AG08395 (cell line): Measurements from ENCODE around the gene DEF6.
"Not testable (repeated sequence)": the region's sequence is repeated elsewhere in the genome, so short reads cannot be mapped to it uniquely, and the experiment has no call there.

Experiments used
- DNase-seq: peaks from one replicate; pipeline ENCODE4 v3.0.0; 2012; ENCODE audit warnings: mixed read lengths, low spot score

The DEF6 gene

DNA sequence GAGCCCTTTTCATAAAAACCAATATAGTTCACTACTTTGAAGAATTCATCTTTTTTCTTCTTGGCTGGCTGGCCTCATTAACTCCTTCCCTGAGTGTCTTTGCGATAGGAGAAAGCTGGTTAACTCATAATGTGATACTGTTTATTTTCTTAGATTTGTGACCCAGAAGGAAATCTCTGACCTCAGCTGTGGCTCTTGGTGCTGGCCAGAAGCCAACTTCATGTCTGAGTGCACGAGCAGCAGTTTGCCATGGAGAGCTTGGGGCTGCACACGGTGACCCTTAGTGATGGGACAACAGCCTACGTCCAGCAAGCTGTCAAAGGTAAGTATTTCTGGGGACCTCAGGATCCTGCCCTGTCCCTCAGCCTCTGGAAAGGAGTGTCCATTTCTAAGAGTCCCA, 16.7 kb upstream of the DEF6 start:
- DNase-seq, result no peak

DNA sequence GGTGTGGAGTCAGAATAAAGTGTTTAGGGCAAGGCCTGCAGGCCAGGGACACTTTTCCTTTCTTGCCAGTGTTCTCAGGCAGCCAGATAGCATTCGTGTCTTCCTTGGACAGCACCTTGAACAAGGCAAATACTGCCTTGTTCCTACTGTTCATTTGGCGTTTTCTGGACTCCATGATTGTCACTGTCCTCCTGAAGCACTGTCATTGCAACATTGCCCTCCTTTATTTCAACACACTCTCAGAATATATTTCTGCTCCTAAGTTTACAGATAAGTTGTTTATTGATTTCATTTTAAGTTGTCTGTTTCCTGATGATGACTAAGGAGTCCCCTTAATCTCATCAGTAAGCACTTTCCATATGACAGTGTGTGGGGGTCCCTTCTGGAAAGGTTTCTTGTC, 15.1 kb upstream of the DEF6 start:
- no peak for DNase-seq

DNA sequence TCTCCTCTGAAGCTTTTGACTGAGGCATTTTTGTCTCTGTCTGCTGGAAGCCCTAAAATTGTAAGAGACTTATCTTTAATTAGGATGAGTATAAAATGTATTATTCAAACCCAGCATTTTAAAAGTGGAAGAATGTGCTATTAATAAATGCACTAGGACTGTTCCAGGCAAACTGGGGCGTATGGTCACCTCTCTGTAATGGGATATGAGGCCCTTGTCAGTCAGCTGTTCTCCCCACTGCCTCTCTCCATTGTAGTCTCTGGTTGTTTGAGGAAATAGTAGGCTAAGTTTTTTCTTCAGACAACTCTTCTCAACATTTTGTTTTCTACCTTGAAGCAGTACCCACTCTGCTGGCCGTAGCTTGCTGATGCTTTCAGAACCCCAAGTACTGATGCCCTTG, 14.3 kb upstream of the DEF6 start:
- no peak for DNase-seq

DNA sequence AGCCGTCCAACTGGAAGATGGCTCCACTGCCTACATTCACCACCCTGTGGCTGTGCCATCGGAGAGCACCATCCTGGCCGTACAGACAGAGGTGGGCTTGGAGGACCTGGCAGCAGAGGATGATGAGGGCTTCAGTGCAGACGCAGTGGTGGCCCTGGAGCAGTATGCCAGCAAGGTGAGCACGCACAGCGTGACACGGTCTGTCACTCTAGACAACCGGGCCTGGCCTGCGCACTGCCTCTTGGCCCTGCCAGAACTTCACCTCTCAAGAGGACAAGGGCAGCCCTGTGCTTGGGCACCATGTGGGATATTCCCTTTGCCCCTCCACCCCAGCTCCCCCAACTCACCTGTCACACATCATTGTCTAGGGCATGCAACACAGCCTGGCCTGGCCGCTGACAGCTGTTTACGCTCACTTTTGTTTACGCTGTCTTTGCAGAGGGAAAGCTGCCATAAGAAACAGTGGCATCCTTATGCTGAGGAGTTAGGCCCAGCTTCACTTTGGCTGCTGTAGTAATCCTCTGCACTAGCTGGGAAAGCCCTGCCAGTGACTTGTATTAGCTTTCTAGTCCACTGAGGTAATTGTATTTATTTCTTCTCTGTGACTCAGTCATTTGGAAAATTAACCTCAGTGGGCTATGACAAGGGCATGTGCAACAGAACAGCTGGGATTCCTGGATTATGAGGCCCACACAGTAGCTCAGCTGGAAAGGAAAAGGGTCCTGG, 9.8 kb upstream of the DEF6 start:
- no peak for DNase-seq

DNA sequence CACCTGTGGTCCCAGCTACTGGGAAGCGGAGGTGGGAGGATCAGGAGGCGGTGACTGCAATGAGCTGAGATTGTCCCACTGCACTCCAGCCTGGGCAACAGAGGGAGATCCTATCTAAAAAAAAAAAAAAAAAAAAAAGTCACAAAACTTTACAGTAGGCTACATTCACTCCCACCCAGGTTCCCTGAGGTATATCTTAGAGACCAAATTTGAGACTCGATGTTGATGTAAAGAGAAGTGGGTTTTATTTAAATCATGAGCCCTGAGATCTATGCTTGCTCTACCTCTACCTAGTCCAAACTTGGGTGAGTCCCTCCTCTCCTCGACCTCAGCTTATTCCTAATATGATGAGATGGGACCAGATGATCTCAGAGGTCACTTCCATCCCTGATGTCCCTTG, 8.8 kb upstream of the DEF6 start:
- no peak for DNase-seq

DNA sequence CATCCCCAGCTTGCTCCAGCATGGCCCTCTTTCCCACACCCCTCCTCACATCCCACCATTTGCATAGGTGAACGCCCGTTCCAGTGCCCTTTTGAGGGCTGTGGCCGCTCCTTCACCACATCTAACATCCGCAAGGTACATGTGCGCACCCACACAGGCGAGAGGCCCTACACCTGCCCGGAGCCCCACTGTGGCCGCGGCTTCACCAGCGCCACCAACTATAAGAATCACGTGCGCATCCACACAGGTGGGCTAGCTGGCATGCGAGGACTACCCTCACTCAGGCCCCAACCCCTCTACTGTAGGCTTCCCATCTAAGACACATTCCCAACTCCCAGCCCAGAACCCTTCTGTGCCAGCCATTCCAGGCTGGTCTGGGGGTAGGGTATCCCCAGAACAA, 6.1 kb upstream of the DEF6 start:
- no peak for DNase-seq

DNA sequence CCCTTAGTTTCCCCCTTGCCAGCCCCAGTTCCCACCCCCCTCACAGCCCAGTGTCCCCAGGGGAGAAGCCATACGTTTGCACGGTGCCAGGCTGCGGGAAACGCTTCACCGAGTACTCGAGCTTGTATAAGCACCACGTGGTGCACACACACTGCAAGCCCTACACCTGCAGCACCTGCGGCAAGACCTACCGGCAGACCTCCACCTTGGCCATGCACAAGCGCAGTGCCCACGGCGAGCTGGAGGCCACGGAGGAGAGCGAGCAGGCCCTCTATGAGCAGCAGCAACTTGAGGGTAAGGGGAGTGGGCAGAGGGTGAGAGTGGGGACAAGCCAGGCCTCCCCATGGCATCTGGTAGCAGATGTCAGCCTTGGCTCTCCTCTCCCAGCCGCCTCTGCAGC, 5.1 kb upstream of the DEF6 start:
- DNase-seq, result no peak

DNA sequence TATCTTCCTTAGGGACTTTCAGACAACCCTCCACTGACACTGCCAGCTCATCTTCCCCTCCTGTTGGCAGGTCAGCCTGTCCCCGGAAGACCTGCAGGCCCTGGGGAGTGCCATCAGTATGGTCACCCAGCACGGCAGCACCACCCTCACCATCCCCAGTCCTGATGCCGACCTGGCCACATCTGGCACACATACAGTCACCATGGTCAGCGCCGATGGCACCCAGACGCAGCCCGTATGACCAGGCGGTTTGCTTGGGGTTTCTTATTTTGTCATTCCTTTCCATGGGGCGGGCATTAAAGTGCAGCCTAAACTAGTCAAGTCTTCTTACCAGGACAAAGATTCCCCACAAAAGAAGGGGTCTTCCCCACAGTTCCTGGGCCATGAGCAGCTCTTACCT, 3.9 kb upstream of the DEF6 start:
- DNase-seq, result no peak

DNA sequence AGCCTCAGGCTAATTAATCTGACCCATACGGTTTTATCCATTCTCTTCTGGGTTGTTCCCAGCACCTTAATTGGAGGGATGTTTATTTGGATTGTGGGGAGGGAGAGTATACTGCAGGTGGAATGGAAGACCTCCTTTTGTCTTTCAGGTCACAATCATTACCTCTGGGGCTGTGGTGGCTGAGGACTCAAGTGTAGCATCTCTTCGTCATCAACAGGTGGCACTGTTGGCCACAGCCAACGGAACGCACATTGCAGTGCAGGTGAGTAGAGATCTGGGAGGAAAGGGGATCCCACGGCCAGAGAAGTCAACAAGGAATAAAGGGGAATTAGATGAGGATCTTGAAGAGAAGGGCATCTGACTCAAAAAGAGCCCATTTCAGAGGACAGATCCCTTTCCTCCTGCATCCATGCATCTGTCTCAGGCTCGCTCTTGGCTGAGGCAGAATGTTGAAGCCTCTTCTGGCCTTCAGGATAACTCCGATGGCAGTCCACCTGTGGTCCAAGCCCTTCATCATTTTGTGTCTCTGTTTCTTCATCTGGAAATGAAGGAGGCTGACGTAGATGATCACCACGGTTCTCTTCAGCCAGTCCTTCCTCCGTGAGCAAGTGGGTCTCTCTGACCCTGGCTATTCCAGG, 3.2 kb upstream of the DEF6 start:
- peak; percentile 60 for DNase-seq

DNA sequence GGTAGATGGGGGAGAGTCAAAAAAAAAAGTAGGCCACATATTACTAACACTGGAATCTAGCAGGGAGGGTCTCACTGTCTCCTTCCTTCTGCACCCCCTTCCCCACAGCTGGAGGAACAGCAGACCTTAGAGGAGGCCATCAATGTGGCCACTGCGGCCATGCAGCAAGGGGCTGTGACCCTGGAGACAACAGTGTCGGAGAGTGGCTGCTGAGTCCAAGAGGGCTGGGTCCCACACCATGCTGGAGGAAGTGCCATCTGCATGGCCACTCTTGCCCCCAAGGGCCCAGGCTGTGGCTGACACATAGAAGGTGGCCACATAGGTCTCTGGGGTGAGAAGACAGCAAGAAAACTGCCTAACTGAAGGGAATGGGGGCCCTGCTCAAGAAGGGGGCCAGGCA, 2.6 kb upstream of the DEF6 start:
- no peak for DNase-seq

DNA sequence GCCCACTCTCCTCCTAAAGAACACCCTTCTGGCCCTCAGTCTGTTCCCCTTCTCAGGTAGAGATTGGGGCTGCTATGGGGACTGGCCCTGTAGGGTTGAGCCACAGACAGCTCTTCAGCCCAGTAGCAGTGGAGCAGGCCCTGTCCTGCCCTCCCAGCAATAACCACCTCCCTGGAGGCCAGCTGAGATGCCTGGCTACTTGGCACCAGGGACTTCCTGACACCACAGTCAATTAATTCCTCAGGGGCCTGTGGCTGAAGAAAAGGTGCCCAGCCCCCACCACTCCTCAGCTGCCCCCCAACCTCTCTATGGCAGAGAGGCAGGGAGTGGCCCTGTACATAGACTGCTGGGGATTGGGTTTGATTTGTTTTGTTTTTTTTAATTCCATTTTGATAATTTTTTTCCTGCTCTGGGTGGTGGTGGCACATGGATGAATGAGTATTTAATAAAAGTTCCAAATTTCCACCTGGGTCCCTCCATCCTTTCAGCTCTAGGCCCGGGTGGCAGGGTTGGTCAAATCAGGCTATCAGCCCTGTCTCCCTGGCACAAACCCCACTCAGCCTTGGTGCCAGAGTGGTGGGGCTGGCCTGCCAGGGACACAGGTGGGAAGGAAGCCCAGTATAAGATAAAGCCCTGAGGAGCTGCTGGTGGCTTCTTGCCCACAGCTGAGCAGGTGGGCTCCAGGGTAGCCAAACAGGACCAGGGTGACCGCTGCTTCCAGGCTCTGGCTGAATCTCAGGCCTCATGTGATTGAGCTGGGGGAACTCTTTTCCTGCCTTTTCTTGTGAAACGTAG, 1.9 kb upstream of the DEF6 start:
- no peak for DNase-seq

DNA sequence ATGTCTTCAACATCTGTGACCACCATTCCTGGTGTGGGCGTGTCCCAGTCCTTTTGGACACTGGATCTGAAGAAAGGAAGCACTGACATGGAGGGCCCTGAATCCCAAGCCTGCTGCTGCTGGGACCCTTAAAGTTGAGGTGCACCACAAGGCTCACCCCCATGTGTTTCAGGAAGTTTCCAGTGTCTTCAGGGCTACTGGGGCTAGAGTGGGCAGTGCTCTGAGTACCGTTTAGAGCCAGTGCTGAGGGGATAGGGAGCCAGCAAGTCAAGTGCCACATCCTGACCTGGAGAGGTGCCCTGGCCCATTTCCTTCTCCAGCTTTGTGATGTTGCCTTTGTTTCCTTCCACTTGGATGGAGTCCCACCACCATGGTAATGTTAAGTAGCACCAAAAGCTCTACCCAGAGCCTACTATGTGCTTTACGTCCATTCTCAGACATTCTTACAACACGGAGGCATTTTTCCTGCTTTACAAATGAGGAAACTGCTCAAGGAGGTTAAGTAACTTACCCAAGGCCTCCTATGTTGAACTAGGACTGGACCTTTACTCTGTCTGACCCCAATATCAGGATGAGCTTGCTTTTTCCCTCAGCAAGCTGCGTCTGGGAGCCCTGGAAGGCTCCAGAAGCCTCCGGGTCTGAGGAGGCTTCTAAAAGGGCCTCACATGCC, 552 bp upstream of the DEF6 start:
- no peak for DNase-seq

DNA sequence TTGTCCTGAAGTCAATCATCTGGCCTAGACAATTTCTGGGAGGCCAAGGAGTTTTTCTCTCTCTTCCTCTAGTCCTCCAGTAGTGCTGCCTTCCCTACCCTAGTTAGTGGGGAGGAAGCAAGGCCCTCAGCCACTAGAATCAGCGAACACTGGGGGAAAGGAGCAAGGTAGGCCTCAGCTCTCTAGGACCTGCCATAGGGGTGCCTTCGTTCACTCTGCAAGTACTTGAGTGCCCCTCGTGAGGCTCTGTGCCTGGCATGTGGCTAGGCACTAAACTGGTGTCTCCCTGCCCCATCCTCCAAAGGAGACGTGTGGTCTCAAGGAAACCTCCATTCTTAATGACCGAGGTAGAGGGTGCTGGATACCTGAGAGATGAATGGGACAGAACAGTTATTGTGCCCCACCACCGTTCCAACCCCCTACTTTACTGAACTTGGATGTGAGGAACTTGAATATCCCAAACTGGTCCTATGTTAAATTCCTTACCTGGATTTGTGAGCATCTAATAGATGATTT, 1.1 kb downstream of the DEF6 start:
- no peak for DNase-seq

DNA sequence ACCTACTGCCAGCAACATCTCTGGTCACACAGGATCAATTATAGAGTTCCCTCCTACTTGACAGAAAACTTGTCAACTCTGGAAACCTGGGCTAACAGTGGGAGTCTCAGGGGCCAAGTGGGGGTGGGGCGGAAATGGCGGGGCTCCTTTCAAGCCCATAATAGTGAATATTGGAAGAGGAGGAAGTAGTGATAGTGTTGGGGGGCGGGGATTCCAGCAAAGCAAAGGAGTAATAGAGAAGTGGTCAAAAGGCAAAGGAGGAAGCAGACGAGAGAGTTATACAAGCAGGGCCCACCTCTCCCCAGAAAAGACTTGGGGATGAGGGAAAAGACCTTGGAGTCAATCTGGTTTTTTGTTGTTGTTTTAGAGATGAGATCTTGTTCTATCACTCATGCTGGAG, 2.1 kb downstream of the DEF6 start:
- DNase-seq, result no peak

DNA sequence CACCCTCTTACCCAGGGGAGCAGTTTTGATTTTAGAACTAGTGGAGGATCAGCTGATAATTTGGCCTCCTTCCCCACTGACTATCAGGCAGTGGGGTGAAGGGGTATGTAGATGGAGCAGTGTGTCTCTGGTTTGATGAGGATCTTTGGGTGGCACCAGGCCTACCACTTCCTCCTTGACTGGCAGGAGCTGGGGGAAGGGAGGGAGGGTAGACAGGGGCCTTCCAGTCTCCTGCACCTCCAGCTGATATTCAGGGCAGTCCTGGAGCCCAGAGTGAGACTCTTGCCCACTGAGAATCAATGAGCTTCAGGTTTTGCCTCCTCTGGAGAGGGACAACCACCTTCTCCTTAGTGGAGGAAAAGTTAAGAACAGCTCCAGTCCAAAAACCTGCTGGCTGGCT, 3.2 kb downstream of the DEF6 start:
- DNase-seq, result no peak

DNA sequence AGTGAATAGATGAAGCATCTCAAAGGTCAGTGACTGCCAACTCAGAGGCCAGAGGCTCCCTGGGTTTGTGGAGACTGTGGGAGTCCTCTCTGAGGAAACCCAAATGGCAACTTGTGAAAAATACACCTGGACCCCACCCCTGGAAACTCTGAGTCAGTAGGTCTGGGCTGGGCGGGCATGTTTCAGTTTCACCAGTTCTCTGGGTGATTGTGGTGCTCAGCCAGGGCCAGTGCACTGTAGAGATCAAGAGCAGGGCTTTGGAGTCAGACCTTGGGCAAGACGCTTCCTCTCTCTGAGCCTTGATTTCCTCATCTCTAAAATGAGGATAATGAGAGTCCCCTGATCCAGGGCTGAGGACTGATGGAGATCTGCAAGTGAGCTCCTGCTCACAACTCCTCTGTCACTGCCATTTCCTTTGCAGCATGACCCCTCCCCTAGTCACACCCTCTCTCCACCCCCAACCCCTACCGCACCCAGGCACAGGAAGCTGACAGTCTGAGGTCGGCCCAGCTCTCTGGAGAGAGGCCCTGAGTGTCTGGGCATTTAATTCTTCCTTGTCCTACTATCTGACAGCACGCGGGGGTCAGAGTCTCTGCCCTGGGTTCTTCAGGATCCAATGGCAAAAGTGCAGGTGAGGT, 5.1 kb downstream of the DEF6 start:
- DNase-seq, result peak; percentile 38

DNA sequence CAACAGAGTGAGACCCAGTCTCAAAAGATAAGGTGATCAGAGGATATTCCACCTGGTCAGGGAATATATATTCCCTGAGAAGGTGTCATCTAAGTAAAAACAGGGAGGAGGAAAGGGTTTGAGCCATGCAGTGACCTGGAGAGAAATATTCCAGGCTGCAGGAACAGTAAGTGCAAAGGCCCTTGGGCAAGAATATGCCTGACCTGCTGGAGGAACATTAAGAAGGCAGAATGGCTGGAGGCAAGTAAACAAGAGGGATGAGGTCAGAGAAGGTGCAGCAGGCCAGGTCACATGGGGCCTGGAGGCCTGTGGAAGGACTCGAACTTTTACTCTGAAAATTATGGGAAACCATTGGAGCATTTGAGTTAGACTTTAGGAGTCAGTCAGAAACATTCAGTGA, 6.7 kb downstream of the DEF6 start:
- no peak for DNase-seq

DNA sequence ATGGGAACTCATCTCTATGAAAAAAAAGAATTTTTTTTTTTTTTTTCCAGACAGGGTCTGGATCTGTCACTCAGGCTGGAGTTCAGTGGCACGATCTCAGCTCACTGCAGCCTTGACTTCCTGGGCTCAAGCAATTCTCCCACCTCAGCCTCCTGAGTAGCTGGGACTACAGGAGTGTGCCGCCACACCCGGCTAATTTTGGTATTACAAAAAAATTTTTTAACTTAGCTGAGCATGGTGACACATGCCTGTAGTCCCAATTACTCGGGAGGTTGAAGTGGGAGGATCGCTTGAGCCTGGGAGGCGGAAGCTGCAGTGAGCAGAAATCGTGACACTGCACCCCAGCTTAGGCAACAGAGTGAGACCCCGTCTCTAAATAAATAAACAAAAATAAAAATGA, 7.5 kb downstream of the DEF6 start:
- no peak for DNase-seq

DNA sequence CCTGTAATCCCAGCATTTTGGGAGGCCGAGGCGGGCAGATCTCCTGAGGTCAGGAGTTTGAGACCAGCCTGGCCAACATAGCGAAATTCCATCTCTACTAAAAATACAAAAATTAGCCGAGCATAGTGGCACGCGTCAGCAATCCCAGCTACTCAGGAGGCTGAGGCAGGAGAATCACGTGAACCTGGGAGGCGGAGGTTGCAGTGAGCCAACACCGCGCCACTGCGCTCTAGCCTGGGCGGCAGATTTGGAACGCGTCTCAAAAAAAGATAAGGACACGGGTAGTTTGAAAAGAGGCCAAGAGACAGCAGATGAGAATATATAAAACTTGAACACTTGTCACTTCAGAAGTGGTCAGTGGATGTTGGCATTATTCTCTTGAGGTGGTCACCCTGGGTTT, 9.5 kb downstream of the DEF6 start:
- DNase-seq, result not testable (repeated sequence)

DNA sequence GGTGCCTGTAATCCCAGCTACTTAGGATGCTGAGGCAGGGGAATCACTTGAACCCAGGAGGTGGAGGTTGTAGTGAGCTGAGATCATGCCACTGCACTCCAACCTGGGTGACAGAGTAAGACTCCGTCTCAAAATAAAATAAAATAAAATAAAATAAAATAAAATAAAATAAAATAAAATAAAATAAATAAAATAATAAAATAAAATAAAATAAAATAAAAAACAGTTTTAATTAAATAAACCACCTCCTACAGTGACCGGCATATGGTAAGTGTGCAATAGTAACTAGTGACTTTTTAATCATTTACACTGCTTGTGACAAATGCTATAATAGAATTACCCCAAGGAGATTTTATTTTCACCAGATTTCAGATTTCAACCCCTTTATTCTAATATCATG, 10.9 kb downstream of the DEF6 start:
- not testable (repeated sequence) for DNase-seq

DNA sequence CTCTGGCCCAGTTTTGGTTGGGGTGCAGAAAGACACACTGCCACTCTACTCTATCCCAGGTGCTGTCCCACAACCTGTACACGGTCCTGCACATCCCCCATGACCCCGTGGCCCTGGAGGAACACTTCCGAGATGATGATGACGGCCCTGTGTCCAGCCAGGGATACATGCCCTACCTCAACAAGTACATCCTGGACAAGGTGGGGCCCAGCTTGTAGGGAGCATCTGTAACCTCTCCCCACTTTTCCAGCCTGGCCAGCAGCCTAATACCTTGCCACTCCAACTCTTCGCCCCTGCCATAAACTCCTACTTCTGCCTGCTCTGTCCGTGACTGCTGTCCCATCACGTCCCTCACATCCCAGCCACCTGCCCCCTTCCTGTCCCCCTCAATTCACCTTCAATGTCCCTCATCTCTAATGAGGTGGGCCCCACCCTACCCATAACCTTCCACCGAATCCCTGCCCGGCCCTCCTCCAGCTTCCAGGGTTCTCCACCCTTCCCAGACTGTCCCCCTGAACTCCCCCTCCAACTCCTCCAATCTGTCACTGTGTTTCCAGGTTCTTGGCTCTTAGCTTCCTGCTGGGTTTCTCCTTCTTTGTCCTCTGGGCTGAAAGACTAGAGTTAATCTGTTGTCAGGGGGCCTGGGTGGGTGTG, 12.1 kb downstream of the DEF6 start:
- no peak for DNase-seq
